GM21528 (cell line): ENCODE measurements around the gene COX6A2.
"Not testable (repeated sequence)": the region's sequence is repeated elsewhere in the genome, so short reads cannot be mapped to it uniquely, and the experiment has no call there.

Source experiments
- ATAC-seq: cut with Tn5 transposase; IDR thresholded peaks from one replicate; pipeline ENCODE4 v1.9.1; 2021; ENCODE audit warnings: mild to moderate bottlenecking, moderate library complexity; ENCODE audit not compliant: unreplicated experiment, low FRiP score

Gene COX6A2

DNA sequence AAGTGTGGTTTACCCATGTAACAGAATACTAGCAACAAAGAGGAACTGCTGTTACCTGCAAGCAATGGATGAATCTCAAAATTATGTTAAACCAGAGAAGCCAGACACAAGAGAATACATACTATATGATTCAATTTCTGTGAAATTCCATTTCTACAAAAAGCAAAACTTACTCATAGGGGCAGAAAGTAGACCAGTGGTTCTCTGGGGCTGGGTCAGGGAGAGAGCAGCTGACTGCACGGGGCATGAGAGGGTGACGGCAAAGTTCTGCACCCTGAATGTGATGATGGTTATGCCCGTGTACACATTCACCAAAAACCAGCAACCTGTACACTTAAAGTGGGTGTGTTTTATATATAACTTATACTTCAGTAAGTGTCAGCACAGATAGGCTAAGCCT lies 11.4 kb upstream of the COX6A2 start:
- ATAC-seq = no peak

DNA sequence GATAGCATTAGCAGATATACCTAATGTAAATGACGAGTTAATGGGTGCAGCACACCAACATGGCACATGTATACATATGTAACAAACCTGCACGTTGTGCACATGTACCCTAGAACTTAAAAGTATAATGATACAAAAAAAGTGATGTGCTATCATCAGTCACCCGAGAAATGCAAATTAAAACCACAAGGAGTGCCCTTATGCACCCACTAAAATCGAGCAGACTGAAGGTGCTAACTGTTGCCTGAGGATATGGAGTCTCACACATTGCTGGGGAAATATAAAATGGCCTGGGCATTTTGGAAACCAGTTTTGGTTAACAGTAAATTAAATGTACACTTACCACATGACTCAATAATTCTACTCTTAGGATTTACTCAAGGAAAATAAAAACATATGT lies 10.9 kb upstream of the COX6A2 start:
- not testable (repeated sequence) for ATAC-seq

DNA sequence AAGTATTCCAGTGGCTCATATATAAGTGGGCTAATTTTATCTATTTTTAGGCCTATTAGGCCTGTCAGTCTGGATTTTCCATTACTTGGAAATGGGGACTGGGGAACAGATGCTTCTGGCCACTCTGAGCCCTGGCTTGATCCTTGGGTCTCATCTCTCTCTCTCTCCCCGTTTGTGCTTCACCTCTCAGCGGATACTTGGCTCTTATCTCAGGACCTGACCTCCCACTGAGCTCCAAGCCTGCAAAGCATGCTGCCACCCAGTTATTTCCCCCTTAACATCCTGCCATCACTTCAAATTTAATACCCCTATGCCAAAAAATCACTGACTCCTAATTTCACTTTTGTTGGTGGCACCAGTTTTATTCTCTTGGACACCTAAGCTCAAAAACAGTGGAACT lies 10.3 kb upstream of the COX6A2 start:
- ATAC-seq = no peak

DNA sequence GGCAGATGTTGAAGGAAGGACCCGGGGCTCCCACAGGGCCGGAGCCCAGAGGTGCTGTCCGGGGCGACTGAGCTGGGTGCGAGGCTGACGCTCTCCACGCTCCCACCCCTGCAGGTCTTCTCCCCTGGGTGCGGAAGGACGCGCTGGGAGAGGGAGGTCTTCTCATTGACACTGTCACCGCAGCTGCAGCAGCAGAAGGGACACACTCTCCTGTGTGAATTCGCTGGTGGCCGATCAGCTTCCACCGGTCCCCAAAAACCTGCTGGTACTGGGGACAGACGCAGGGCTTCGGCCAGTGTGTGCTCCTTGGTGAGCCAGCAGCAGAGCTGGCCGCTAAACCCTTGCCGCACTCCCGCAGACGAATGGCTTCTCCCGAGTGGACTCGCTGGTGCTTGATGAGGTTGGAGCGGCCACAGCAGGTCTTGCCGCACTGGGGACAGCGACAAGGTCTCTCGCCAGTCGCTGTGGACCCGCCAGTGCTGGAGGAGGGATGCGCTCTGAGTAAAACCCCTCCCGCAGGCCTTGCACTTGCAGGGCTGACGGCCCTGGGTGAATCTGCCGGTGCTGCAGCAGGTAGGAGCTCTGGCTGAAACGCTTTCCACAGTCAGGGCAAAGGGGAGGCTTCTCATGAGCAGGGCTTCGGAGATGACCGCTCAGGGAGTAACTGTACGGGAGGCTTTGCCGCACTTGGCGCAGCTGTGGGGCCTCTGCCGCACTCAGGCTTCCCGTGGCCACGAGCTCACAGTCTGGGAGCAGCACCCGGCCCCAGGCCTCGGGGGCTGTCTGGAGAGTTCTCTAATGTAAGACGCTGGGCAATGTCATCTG lies 8.3 kb upstream of the COX6A2 start:
- ATAC-seq = no peak

DNA sequence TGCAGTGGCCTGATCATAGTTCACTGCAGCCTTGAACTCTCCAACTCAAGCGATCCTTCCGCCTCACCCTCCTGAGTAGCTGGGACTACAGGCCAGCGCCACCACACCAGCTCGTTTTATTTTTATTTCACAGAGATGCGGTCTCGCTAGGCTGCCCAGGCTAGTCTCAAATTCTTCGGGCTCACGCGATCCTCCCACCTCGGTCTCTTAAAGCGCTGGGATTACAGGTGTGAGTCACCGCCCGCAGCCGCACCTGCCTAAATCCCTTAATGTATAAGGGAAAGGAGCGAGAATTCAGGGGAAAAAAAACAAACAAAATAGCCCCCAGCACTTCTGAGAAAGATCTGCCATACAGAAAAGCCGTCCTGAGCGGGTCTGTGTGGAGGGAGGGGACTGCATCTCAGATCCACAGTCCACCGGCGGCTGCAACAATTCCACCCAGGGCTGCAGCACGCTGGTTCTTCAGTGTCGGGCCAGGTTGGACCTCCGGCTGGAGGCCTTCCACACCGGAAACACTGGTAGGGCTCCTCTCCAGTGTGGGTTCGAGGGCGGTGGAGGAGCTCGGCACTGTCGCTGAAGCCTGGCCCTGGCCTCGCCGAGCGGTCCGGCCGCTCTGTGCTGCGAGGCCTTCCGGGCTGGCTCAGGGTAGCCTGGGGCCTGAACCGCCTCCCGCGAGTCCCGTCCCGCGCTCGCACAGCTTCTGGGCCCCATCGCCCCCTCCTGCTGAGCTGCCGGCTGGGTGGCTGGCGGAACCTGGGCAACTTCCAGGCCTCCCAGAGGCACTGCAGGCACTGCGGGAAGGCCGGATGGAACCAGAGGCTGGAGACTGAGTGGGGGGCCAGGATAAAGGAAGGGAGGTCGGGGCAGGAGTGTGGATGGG lies 7.4 kb upstream of the COX6A2 start:
- ATAC-seq = no peak

DNA sequence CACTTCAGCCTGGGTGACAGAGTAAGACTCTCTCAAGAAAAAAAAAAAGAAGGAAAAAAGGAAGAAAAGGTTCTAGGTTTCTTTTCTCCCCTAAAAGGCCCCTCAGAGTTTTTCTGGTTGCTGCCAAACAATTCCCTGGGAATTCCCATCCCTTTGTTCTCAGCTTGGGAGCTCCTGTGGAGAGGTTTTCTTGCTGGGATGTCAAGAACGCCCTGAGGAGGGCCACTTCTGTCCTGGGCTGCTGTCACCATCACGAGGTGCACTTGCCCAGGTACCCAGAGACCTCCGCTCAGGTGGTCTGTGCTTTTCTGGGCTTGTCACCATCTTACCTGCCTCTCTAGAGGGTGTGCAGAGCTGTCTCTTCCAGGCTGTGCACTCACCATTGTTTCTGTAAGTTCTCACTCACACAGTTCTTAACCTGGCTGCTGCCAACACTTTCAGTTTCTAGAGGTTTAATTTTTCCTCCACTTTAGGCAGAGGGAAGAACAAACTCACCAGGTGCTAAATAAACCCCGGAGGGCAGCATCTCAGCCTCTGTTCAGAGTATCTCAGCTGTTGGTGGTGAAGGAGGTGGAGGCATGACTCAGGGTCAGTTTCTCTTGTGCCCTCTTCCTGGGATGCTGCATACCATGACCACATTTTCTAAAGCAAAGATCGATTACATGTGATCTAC lies 2.4 kb upstream of the COX6A2 start:
- no peak for ATAC-seq

DNA sequence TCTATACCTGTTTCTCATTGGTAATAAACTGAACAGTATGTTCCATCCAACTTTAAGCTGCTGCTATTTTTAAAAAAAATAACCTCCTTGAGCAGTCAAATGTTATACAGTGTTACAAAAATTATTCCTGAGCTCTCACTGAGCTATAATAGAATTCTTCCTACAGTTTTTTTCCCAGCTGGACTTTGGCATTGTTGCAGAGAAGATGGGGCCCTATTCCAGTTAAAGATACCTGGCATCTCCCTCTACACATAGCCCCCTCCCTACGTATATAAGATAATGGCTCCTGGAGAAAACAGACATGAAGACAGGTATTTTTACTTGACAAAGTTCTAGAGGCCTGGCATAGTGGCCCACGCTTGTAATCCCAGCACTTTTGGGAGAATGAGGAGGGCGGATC lies 1.6 kb upstream of the COX6A2 start:
- ATAC-seq = no peak

DNA sequence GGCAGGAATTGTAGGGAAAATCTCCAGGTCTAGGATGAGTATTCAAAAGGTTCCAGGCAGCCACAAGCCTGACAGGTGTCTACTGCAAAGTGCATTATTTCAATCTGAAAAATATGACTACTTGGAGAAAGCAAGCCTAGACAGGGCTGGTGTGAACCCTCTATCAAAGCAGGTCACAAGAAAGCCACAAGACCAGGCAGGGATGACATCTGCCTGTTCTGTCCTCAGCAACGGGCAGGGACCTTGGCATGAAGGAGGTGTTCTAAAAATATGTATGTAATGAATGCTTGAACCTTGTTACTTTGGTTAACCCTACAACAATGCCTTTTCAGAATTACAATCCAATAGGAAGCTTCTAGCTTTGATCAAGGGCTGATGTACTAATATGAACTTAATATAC lies 1.2 kb upstream of the COX6A2 start:
- no peak for ATAC-seq

DNA sequence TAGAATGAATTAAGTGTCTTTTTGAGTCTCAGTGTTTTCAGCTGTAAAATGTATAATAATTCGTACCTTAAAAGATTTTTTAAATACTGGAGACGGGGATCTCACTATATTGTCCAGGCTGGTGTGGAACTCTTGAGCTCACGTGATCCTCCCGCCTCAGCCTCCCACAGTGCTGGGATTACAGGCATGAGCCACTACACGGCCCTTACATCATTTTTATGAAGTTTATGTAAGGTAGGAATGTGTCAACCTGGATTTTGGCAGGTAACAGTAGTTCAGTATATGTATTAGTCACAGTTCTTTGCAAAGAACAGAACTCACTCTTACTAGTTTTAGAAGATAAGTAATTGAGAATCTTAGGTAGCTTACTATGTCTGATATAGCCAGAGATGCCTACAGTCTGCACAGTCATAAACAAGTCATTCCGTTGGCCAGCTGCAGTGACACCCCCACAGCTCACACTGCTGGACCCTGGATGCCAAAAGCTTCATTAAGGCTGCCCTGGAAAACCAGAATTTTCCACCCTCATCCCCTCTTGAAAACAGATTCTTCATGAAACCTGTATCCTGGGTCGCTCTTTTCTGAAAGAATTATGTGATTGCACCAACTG lies 583 bp upstream of the COX6A2 start:
- no peak for ATAC-seq

DNA sequence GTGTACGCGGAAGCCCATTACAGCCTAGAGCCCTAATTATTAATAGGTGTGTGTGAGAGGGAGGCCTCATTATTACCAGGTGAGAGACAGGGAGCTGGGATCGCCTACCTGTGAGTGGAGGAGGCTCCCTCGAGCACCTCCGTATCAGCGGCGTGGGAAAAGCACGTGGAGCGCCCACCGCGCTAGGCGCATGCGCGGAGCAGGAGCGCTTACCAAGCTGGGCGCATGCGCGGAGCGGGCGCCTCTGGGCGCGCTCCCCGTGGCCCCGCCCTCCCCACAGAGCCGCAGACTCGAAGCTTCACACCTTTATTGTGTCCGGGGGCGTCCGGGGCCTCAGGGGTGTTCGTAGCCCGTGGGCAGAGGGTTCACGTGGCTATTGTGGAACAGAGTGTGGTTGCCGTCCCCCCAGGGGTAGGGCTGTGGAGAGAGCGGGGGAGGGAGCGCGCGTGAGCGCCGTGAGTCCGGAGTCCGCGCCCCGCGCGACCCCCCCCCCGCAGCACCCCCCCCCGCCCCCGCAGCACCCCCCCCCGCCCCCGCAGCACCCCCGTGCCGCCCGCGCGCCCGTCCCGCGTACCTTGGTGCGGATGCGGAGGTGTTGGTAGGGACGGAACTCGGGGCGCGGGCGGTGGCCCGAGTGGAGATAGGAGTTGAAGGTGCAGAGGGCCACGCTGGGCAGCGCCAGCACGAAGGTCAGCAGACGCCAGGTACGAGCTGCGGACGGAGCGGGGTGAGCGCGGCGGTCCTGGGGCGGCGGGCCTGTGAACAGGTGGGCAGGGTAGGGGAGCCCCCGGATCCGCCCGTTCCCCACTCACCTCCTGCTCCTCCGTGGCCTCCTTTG lies 500 bp downstream of the COX6A2 start:
- no peak for ATAC-seq

DNA sequence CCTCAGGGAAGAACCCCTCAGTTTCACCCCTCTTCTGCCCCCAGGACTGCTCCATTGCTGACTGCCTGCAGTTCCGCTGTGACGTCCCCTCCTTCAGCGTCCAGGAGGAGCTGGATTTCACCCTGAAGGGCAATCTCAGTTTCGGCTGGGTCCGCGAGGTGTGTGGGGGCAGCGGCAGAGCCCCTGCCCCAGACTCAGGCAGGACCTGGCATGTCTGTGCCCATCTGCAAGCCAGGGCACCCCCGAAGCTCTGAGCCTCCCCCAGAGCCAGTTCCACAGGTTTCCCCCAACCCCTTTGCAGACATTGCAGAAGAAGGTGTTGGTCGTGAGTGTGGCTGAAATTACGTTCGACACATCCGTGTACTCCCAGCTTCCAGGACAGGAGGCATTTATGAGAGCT lies 4.4 kb downstream of the COX6A2 start:
- no peak for ATAC-seq

DNA sequence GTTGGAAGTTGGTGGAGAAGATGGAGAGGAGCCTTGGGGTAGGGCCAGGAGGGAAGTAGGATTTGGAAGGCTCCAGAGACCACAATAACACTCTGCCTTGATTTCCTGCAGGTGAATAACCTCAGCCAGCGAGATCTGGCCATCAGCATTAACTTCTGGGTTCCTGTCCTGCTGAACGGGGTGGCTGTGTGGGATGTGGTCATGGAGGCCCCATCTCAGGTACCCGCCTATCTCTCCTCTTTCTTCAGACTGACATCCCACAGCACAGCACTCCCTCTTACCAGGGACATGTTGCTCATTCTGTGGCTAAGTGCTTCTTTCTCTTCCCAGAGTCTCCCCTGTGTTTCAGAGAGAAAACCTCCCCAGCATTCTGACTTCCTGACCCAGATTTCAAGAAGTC lies 4.9 kb downstream of the COX6A2 start:
- no peak for ATAC-seq

DNA sequence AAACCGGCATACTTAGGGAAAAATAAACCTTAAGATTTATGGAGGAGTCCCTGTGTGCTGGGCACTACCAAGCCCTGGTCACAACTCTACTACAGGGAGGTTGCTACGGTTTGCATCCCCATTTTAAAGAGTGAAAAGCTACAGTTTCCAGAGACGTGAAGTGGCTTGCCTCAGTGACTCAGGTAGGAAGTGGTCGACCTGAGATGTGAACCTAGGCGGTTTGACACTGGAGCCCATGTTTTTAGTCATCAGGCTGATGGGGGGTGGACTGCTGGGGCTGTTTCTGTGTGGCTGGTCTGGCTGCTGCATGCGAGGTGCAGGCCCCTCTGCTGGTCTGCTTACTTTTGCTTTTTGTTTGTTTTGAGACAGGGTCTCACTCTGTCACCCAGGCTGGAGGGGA lies 6.6 kb downstream of the COX6A2 start:
- no peak for ATAC-seq

DNA sequence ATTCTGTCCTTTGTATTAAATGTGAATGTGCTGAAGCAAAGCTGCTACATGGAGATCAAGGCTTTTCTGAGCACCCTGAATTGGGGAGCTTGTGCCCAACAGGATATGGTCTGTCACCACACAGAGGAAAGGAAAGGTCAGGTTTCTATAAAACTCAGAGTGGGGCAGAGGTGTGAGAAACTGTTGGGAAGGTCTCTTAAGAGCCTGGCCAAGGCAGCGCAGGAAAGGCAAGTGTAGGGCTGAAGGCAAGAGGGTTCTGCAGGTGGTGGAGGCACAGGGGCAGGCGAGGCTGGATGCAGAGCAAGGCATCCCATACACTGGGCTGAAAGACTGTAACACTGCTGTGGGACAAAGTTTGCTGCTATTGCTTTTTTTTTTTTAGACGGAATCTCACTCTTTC lies 8.1 kb downstream of the COX6A2 start:
- ATAC-seq = no peak

DNA sequence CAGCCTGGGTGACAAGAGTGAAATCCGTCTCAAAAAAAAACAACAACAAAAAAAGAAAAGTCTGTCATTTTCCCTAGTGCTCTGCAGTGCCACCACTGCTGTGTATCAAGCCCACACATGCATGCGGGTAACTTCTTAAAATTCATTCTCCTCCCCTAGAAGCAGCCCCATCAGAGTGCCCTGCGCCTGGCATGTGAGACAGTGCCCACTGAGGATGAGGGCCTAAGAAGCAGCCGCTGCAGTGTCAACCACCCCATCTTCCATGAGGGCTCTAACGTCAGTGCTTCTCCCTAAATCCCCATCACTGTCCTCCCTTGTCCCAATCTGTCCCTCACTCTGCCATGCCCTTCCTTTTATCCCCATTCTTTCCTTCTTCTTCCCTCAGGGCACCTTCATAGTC lies 10.2 kb downstream of the COX6A2 start:
- ATAC-seq = no peak

DNA sequence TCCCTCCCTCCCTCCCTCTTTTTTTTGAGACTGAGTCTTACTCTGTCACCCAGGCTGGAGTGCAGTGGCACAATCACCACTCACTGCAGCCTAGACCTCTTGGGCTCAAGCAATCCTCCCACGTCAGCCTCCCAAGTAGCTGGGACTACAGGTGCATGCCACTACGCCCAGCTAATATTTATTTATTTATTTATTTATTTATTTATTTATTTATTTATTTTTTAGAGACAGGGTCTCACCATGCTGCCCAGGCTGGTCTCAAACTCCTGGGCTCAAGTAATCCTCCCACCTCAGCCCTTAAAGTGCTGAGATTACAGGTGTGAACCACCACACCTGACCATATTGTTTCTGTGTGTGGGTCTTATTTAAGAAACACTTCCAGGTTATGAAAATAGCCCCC lies 11.1 kb downstream of the COX6A2 start:
- not testable (repeated sequence) for ATAC-seq

DNA sequence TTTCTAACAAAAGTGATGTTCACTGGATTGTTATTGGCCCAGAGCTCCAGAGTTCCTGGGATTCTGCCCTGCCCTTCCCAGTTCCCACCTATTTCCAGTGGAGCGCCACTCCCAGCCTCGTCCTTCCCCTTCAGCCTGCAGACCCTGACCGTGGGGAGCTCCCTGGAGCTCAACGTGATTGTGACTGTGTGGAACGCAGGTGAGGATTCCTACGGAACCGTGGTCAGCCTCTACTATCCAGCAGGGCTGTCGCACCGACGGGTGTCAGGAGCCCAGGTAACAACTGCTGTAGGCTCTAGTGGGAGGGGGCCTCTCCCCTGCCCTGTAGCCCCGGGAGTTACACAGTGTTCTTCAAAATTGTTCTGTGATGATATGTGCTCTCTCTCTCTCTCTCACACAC lies 11.8 kb downstream of the COX6A2 start:
- ATAC-seq = no peak

DNA sequence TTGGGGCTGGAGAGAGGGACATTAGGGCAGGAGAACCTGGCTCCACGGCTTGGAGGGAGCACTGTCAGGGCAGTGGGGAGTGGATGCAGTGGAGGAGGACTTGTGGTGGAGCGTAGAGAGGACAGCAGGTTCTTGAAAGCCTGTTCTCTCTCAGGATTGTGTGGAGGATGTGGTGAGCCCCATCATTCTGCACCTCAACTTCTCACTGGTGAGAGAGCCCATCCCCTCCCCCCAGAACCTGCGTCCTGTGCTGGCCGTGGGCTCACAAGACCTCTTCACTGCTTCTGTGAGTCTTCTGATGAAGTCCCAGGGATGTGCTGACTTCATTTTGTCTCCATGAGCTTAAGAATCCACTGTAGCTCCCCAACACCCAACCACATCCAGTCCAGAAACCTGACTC lies 13.5 kb downstream of the COX6A2 start:
- ATAC-seq = no peak

DNA sequence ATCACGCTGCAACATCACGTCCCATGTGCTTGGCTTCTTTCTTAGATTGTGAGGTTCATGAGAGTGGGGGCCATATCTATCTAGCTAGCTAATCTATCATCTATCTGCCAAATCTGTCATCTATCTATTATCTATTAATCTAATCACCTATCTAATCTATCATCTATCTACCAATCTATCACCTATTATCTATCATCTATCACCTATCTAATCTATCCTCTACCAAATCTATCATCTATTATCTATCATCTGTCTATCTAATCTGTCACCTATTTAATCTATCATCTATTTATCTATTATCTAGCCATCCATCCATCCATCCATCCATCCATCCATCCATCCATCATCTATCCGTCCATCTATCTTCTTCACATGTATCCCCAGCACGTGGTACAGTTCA lies 14.2 kb downstream of the COX6A2 start:
- ATAC-seq = no peak

DNA sequence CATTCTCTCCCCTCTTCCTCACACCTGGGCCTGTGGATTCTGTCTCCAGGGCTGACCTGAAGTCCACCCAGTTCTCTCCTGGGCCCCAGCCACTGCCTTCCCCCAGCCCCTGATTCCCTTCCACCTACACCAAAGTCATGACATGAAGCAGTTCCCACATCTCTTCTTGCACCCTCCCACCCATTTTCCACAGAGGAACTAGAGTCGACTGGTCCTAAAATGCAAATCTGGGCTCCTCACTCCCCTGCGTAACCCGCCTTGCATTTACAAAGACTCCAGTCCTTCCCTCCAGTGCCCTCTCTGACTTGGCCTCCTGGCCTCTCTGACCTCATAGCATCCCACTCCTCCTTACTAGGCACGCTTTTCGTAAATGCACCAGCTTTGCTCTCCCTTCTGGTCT lies 14.8 kb downstream of the COX6A2 start:
- no peak for ATAC-seq
